Astrocyte (in vitro differentiated cells and primary cell): ENCODE measurements around the gene PRKD3.

Source experiments
- EZH2 ChIP-seq: IDR thresholded peaks from 2 replicates; pipeline ENCODE4 v1.6.1; 2012; ENCODE audit warnings: mild to moderate bottlenecking, low read length, inconsistent platforms; ENCODE audit not compliant: insufficient read depth
- TF ChIP-seq, protein P1 (sequence below): IDR thresholded peaks from 2 replicates; pipeline ENCODE4 v1.5.1; 2011; ENCODE audit warnings: low read depth, mild to moderate bottlenecking, inconsistent platforms, low read length, moderate library complexity; ENCODE audit not compliant: insufficient read depth

DNA sequence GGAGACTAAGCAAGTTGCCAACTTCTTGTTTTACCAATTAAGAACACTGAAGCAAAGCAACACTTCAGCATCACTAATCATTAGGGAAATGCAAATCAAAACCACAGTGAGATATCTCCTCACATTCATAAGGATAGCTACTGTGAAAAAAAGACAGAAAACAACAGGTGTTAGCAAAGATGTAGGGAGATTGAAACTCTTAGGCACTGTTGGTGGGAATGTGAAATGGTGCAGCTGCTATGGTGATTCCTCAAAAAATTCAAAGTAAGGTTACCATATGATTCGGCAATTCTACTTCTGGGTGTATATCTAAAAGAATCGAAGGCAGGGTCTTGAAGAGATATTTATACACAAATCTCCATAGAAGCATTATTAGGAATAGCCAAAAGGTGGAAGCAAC lies 8.6 kb upstream of the PRKD3 start:
- TF ChIP-seq, protein P1, sequence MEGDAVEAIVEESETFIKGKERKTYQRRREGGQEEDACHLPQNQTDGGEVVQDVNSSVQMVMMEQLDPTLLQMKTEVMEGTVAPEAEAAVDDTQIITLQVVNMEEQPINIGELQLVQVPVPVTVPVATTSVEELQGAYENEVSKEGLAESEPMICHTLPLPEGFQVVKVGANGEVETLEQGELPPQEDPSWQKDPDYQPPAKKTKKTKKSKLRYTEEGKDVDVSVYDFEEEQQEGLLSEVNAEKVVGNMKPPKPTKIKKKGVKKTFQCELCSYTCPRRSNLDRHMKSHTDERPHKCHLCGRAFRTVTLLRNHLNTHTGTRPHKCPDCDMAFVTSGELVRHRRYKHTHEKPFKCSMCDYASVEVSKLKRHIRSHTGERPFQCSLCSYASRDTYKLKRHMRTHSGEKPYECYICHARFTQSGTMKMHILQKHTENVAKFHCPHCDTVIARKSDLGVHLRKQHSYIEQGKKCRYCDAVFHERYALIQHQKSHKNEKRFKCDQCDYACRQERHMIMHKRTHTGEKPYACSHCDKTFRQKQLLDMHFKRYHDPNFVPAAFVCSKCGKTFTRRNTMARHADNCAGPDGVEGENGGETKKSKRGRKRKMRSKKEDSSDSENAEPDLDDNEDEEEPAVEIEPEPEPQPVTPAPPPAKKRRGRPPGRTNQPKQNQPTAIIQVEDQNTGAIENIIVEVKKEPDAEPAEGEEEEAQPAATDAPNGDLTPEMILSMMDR = no peak
- no peak for TF ChIP-seq EZH2
